H1 (cell line): Measurements from ENCODE around the gene NLRP1. TPM values are rescaled to one million over a fixed set of nuclear protein-coding genes. Genes with fewer than 3 reads are reported as not detected.

Experiments used
- CTCF ChIA-PET: fragments of 300-600 bp; sonication (Branson Sonifier 250); formaldehyde crosslinking; loops from one replicate; lab custom pipeline; 2021; ENCODE audit not compliant: partially characterized antibody; lab: Charles Lee
- POLR2A ChIA-PET: fragments of 300-600 bp; sonication (Branson Sonifier 250); formaldehyde crosslinking; loops from one replicate; lab custom pipeline; 2021; ENCODE audit warnings: inconsistent platforms; ENCODE audit not compliant: partially characterized antibody; lab: Charles Lee
- DNase-seq, 2 experiments: peaks; one replicate each; pipeline versions ENCODE4 v3.0.0 to v3.0.0-alpha.2; 2010 to 2022; ENCODE audit warnings: low spot score in 2 of 2, low read depth in 1 of 2, mixed read lengths in 1 of 2
- FAIRE-seq: peaks from 2 replicates; lab custom pipeline; 2011; peaks lifted over from hg19 to GRCh38; lab: Jason Lieb, UNC
- H2AFZ ChIP-seq: 2 replicates; pipeline ENCODE4 v1.8.1; 2012; ENCODE audit warnings: low read length, inconsistent platforms
- H2AK5ac ChIP-seq: 2 replicates; pipeline ENCODE4 v1.6.1; 2013; ENCODE audit warnings: low read depth, low read length
- H2BK120ac ChIP-seq: replicated peaks from 2 replicates; pipeline ENCODE3; 2013; ENCODE audit warnings: low read depth, low read length, inconsistent platforms
- H2BK12ac ChIP-seq: 2 replicates; pipeline ENCODE4 v1.6.1; 2013; ENCODE audit warnings: low read depth, low read length
- H2BK15ac ChIP-seq: 2 replicates; pipeline ENCODE4 v1.6.1; 2013; ENCODE audit warnings: low read length
- H2BK20ac ChIP-seq: 2 replicates; pipeline ENCODE4 v1.6.1; 2013; ENCODE audit warnings: low read length
- H2BK5ac ChIP-seq: 2 replicates; pipeline ENCODE4 v1.6.1; 2013; ENCODE audit warnings: low read depth, low read length
- H3K14ac ChIP-seq: 2 replicates; pipeline ENCODE4 v1.6.1; 2013; ENCODE audit warnings: inconsistent platforms; ENCODE audit not compliant: insufficient read length
- H3K18ac ChIP-seq: 2 replicates; pipeline ENCODE4 v1.6.1; 2013; ENCODE audit warnings: low read length; ENCODE audit errors: extremely low read depth
- H3K23ac ChIP-seq: 2 replicates; pipeline ENCODE4 v1.6.1; 2013; ENCODE audit warnings: inconsistent platforms; ENCODE audit not compliant: insufficient read length
- H3K23me2 ChIP-seq: 2 replicates; pipeline ENCODE4 v1.6.1; 2013; ENCODE audit warnings: low read depth, low read length
- H3K27ac ChIP-seq: 2 replicates; pipeline ENCODE4 v1.6.1; 2011; ENCODE audit warnings: low read depth, low read length, inconsistent platforms
- H3K27me3 ChIP-seq, 4 experiments: replicated peaks in 1 of 4; 1 replicate in 1 of 4; 2 replicates in 3 of 4; pipeline versions ENCODE4 v1.6.1 to v1.8.1; 2011 to 2013; ENCODE audit warnings: low read length in 3 of 4, mild to moderate bottlenecking in 3 of 4, inconsistent platforms in 2 of 4, mixed read lengths in 2 of 4, moderate library complexity in 1 of 4; ENCODE audit not compliant: control insufficient read depth in 3 of 4, insufficient read depth in 3 of 4; ENCODE audit errors: extremely low read depth in 1 of 4
- H3K36me3 ChIP-seq, 4 experiments: 2 replicates each; pipeline versions ENCODE4 v1.6.1 to v1.8.1; 2011 to 2013; ENCODE audit warnings: mild to moderate bottlenecking in 4 of 4, low read length in 3 of 4, moderate library complexity in 2 of 4, control low read depth in 1 of 4, inconsistent platforms in 1 of 4; ENCODE audit not compliant: insufficient read depth in 4 of 4, control insufficient read depth in 2 of 4
- H3K4ac ChIP-seq: replicated peaks from 2 replicates; pipeline ENCODE3; 2013; ENCODE audit warnings: low read length, low read depth, mixed read lengths, inconsistent platforms; ENCODE audit not compliant: insufficient read length
- H3K4me1 ChIP-seq, 4 experiments: replicated peaks in 1 of 4; 1 replicate in 1 of 4; 2 replicates in 3 of 4; pipeline versions ENCODE4 v1.6.1 to v1.8.1; 2011 to 2013; ENCODE audit warnings: low read length in 3 of 4, inconsistent platforms in 2 of 4, mixed read lengths in 1 of 4; ENCODE audit not compliant: insufficient read depth in 4 of 4, control insufficient read depth in 3 of 4
- H3K4me2 ChIP-seq, 2 experiments: 2 replicates each; pipeline versions ENCODE4 v1.6.1 to v1.8.1; 2011 to 2013; ENCODE audit warnings: low read depth in 2 of 2, low read length in 2 of 2, control low read depth in 1 of 2, inconsistent platforms in 1 of 2, mild to moderate bottlenecking in 1 of 2; ENCODE audit not compliant: insufficient read depth in 1 of 2
- H3K4me3 ChIP-seq, 4 experiments: fragments of 200-600, 300-600 bp in 1 of 4; sonication (generic), shearing (Covaris generic), sonication (Bioruptor Twin) in 1 of 4; 2 replicates each; pipeline versions ENCODE4 v1.5.1 to v1.8.1; 2011 to 2016; ENCODE audit warnings: low read length in 4 of 4, low read depth in 3 of 4, control low read depth in 2 of 4, inconsistent platforms in 2 of 4, mild to moderate bottlenecking in 2 of 4, mixed read lengths in 1 of 4, moderate library complexity in 1 of 4; ENCODE audit not compliant: insufficient read depth in 2 of 4; ENCODE audit errors: extremely low read depth in 1 of 4
- H3K56ac ChIP-seq: replicated peaks from 2 replicates; pipeline ENCODE3; 2013; ENCODE audit warnings: low read depth, mild to moderate bottlenecking, mixed read lengths, low read length, inconsistent platforms; ENCODE audit not compliant: insufficient read length
- H3K79me1 ChIP-seq: 2 replicates; pipeline ENCODE4 v1.6.1; 2013; ENCODE audit warnings: low read depth, low read length, control low read depth
- H3K79me2 ChIP-seq, 2 experiments: 2 replicates each; pipeline versions ENCODE4 v1.6.1 to v1.8.1; 2012 to 2013; ENCODE audit warnings: low read length in 2 of 2, mild to moderate bottlenecking in 2 of 2, inconsistent platforms in 1 of 2; ENCODE audit not compliant: insufficient read depth in 2 of 2, control insufficient read depth in 1 of 2
- H3K9ac ChIP-seq, 4 experiments: replicated peaks in 1 of 4; 1 replicate in 1 of 4; 2 replicates in 3 of 4; pipeline versions ENCODE4 v1.6.1 to v1.8.1; 2011 to 2013; ENCODE audit warnings: low read depth in 3 of 4, low read length in 3 of 4, control low read depth in 2 of 4, mild to moderate bottlenecking in 2 of 4, moderate library complexity in 2 of 4, inconsistent platforms in 1 of 4; ENCODE audit errors: extremely low read depth in 1 of 4
- H3K9me3 ChIP-seq, 2 experiments: 2 replicates each; pipeline versions ENCODE4 v1.6.1 to v1.8.1; 2012 to 2013; ENCODE audit warnings: mild to moderate bottlenecking in 2 of 2, moderate library complexity in 2 of 2, control low read depth in 1 of 2, inconsistent platforms in 1 of 2, low read depth in 1 of 2, low read length in 1 of 2, mixed read lengths in 1 of 2; ENCODE audit not compliant: insufficient read depth in 2 of 2
- H4K20me1 ChIP-seq, 2 experiments: replicated peaks in 1 of 2; 2 replicates each; pipeline versions ENCODE3 to v1.8.1; 2011 to 2013; ENCODE audit warnings: inconsistent platforms in 2 of 2, low read length in 2 of 2, mild to moderate bottlenecking in 1 of 2; ENCODE audit not compliant: insufficient read depth in 2 of 2, control insufficient read depth in 1 of 2
- H4K5ac ChIP-seq: 2 replicates; pipeline ENCODE4 v1.6.1; 2013; ENCODE audit warnings: low read length, low read depth, mixed read lengths, inconsistent platforms; ENCODE audit not compliant: insufficient read length
- H4K8ac ChIP-seq: 2 replicates; pipeline ENCODE4 v1.8.0; 2013; ENCODE audit warnings: mild to moderate bottlenecking, moderate library complexity, low read length, inconsistent platforms; ENCODE audit not compliant: insufficient read depth; ENCODE audit errors: extremely low read depth
- H4K91ac ChIP-seq: replicated peaks from 2 replicates; pipeline ENCODE3; 2013; ENCODE audit warnings: low read length, mixed read lengths, inconsistent platforms; ENCODE audit not compliant: insufficient read length
- SIN3A ChIP-seq, 2 experiments: IDR thresholded peaks in 1 of 2; conservative IDR thresholded peaks in 1 of 2; 2 replicates each; pipeline ENCODE4 v1.6.1; 2011 to 2012; ENCODE audit warnings: low read length in 2 of 2, improper control_type of control experiment in 1 of 2, low read depth in 1 of 2, mild to moderate bottlenecking in 1 of 2
- SIRT6 ChIP-seq: IDR thresholded peaks from one replicate; pipeline ENCODE4 v1.7.1; 2012; ENCODE audit warnings: low read length, inconsistent platforms
- WGBS, 2 experiments: shearing (Covaris generic) in 1 of 2; methylation state at CpG; one replicate each; pipeline versions ENCODE4 v1.1.6 to v1.1.7; 2013 to 2015; ENCODE audit warnings: low lambda C conversion rate in 2 of 2, mixed read lengths in 2 of 2, inconsistent platforms in 1 of 2, low coverage in 1 of 2, missing lambda C conversion rate in 1 of 2; ENCODE audit not compliant: insufficient replicate concordance in 2 of 2, insufficient coverage in 1 of 2, insufficient read length in 1 of 2; ENCODE audit errors: extremely low coverage in 1 of 2, missing lambda C conversion rate in 1 of 2; 5-methylcytosine and 5-hydroxymethylcytosine counted together
- polyA plus RNA-seq, 7 experiments: library from polyadenylated mRNA; depleted of rRNA in 3 of 7; stranded (reverse) in 5 of 7; unstranded in 2 of 7; fragments of >200 nt in 5 of 7; fragments of 200-250 nt in 2 of 7; gene quantifications; 1 replicate in 5 of 7; 2 replicates in 1 of 7; 4 replicates in 1 of 7; pipeline versions ENCODE4 v1.2.1 to v1.2.3, GENCODE V29; 2011 to 2013; ENCODE audit warnings: missing spikeins in 2 of 7, mixed read lengths in 2 of 7
- total RNA-seq: library from RNA; stranded (reverse); fragmentation: NEBNext Ultra II Directional; extraction: Animal tissue kit (Norgen Biotek cat#: 25700); gene quantifications from 2 replicates; pipeline ENCODE4 v1.2.1, GENCODE V29; 2021

The NLRP1 gene
- total and polyA plus RNA-seq, 2 of the 8 experiments (the other 6 are each of a cell fraction or from before 2014, with no cell fraction given): 8.6 to 10.4 TPM

GRCh38 chr17:5532581-5532980 is 51.7 kb downstream of the NLRP1 start:
- WGBS, 2 experiments: 87% methylated on average over 8 of the region's 8 CpGs; no CpG with 5 or more reads in 1 of the 2 experiments
- Histone ChIP-seq H3K27ac (no peak overlapping the region), H3K23me2 (no peaks in the 10 kb centered on the region; the same call in 1 of the 2 replicates), H2BK12ac (no peak overlapping the region), H3K4me3 (no peak overlapping the region), H3K36me3 (no peaks in the 10 kb centered on the region), H2AFZ (no peak overlapping the region), H4K20me1 (no peaks in the 10 kb centered on the region), H3K27me3 (no peaks in the 10 kb centered on the region), H2BK120ac (no peak overlapping the region), H3K14ac (no peak overlapping the region), H4K8ac (no peak overlapping the region), H3K4me2 (no peak overlapping the region), H4K91ac (no peak overlapping the region), H2BK15ac (no peak overlapping the region), H3K4ac (no peak overlapping the region), H3K56ac (no peak overlapping the region), H3K9ac (no peak overlapping the region), H3K79me1 (no peaks in the 10 kb centered on the region), H3K9me3 (no peaks in the 10 kb centered on the region), H2BK5ac (no peak overlapping the region), H3K4me1 (no peaks in the 10 kb centered on the region; a peak in 1 of 7 replicates), H4K5ac (no peak overlapping the region), H3K23ac (no peak overlapping the region), H3K18ac (no peak overlapping the region), H2BK20ac (no peak overlapping the region), H2AK5ac (no peak overlapping the region), H3K79me2 (no peaks in the 10 kb centered on the region)
- TF ChIP-seq SIN3A (conservative IDR thresholded peaks at IDR 0.05 in 1 of 2, IDR thresholded peaks at IDR 0.05 in 1 of 2; ENCODE audit: low read depth in 1 of 2, low read length in 2 of 2) (no peak), SIRT6 (no peak)
- POLR2A ChIA-PET: interaction anchor here (1.3 kb wide), 1 partner anchor 10 kb away, joined by 3 read pairs; no protein-coding TSS in a partner anchor
- DNase-seq (no peak), FAIRE-seq (no peak)
- CTCF ChIA-PET: interaction anchor here (1.4 to 2.0 kb wide), 2 partner anchors 8 to 9 kb away, joined by 4 to 8 read pairs; no protein-coding TSS in a partner anchor
